ENCODE measurements around the gene SERPINB6. TPM values are rescaled to one million over a fixed set of nuclear protein-coding genes. Genes with fewer than 3 reads are reported as not detected.
"Not testable (repeated sequence)": the region's sequence is repeated elsewhere in the genome, so short reads cannot be mapped to it uniquely, and the experiment has no call there.

SERPINB6 gene
- total RNA-seq, 1 experiment from 2014 or later, result 131 TPM

DNA sequence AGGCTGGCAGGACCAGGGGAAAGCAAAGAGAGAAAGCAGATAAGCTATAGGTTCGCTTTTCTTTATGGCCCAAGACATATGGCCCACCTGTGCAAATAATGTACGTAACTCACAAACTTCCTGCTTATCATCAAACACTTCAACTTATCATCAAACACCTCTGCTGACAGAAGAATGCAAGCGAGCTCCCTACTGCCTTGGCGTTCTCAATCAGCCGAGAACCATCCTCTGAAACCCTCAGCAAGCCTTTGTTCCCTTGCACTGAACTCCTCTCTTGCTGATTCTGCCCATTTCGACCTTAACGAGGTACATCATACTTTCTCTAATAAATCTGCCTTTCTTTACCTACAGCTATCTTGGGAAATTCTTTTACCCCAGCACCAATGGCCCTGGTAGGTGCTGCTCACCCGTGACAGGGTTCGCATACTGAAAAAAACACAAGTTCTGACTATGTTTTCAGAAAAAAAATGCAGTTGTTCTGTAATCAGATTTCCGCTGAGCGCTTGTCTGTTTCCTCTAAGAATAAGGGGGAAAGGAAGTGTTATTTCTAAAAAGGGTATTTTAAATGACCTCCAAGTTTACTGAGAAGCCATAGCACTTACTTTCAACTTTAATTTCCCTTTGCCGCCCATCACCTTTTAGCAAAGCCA is 28.3 kb downstream of the SERPINB6 start:
- no peaks in the 10 kb centered on the region for H3K36me3 ChIP-seq (ENCODE audit: control insufficient read depth, insufficient read depth, low read length)
- TF ChIP-seq, protein P1, sequence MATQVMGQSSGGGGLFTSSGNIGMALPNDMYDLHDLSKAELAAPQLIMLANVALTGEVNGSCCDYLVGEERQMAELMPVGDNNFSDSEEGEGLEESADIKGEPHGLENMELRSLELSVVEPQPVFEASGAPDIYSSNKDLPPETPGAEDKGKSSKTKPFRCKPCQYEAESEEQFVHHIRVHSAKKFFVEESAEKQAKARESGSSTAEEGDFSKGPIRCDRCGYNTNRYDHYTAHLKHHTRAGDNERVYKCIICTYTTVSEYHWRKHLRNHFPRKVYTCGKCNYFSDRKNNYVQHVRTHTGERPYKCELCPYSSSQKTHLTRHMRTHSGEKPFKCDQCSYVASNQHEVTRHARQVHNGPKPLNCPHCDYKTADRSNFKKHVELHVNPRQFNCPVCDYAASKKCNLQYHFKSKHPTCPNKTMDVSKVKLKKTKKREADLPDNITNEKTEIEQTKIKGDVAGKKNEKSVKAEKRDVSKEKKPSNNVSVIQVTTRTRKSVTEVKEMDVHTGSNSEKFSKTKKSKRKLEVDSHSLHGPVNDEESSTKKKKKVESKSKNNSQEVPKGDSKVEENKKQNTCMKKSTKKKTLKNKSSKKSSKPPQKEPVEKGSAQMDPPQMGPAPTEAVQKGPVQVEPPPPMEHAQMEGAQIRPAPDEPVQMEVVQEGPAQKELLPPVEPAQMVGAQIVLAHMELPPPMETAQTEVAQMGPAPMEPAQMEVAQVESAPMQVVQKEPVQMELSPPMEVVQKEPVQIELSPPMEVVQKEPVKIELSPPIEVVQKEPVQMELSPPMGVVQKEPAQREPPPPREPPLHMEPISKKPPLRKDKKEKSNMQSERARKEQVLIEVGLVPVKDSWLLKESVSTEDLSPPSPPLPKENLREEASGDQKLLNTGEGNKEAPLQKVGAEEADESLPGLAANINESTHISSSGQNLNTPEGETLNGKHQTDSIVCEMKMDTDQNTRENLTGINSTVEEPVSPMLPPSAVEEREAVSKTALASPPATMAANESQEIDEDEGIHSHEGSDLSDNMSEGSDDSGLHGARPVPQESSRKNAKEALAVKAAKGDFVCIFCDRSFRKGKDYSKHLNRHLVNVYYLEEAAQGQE (IDR thresholded peaks at IDR 0.05; ENCODE audit: insufficient read depth in 1 of 2, low read depth in 2 of 2, low read length in 1 of 2), result no peak
- TF ChIP-seq POLR2AphosphoS5 (IDR thresholded peaks at IDR 0.05; ENCODE audit: low read depth, low read length), result no peak
- TF ChIP-seq SIN3A (IDR thresholded peaks at IDR 0.05; ENCODE audit: borderline replicate concordance, insufficient read depth, low read depth, low read length), result no peak
- no peak for TF ChIP-seq CTCF (IDR thresholded peaks at IDR 0.05)
- TF ChIP-seq TCF7L2 (IDR thresholded peaks at IDR 0.05; ENCODE audit: low read depth, low read length), result no peak
- H3K4me3 ChIP-seq (ENCODE audit: low read depth in 2 of 2, low read length in 2 of 2), result no peak overlapping the region
- BruUV-seq (replicated peaks), result no TSS peak
- ATAC-seq, result no peak
- DNase-seq (ENCODE audit: low read depth, low spot score), result no peak
- intact Hi-C loops (cut with micrococcal nuclease; ENCODE audit: unreplicated experiment) (no loop called here), in situ Hi-C loops (cut with HindIII; ENCODE audit: low pct_unique_long_range_greater_than_20kb, low sequenced_read_pairs) (no loop called here)
- H3K27ac ChIP-seq (ENCODE audit: low read length), result no peak overlapping the region
- no peaks in the 10 kb centered on the region for H3K4me1 ChIP-seq (ENCODE audit: control insufficient read depth, insufficient read depth, low read length)
- no peaks in the 10 kb centered on the region for H3K27me3 ChIP-seq (ENCODE audit: control insufficient read depth, insufficient read depth, low read length)
- ChIA-PET CTCF (no interaction called here), POLR2A (no interaction called here)
- H3K9me3 ChIP-seq (ENCODE audit: control insufficient read depth, insufficient read depth, low read depth, low read length), result no peaks in the 10 kb centered on the region

DNA sequence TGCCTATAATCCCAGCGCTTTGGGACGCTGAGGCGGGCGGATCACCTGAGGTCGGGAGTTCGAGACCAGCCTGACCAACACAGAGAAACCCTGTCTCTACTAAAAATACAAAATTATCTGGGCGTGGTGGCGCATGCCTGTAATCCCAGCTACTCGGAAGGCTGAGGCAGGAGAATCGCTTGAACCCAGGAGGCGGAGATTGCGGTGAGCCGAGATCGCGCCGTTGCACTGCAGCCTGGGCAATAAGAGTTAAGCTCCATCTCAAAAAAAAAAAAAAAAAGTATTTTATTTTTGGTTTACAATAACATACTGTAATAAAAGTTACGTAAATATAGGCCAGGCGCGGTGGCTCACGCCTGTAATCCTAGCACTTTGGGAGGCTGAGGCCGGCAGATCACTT is 29.3 kb downstream of the SERPINB6 start:
- BruUV-seq (replicated peaks); H3K27ac ChIP-seq (ENCODE audit: low read length); DNase-seq (ENCODE audit: low read depth, low spot score); H3K36me3 ChIP-seq (ENCODE audit: control insufficient read depth, insufficient read depth, low read length); H3K4me3 ChIP-seq (ENCODE audit: low read depth in 2 of 2, low read length in 2 of 2); in situ Hi-C loops (cut with HindIII; ENCODE audit: low pct_unique_long_range_greater_than_20kb, low sequenced_read_pairs); intact Hi-C loops (cut with micrococcal nuclease; ENCODE audit: unreplicated experiment); H3K4me1 ChIP-seq (ENCODE audit: control insufficient read depth, insufficient read depth, low read length); ATAC-seq; H3K9me3 ChIP-seq (ENCODE audit: control insufficient read depth, insufficient read depth, low read depth, low read length); H3K27me3 ChIP-seq (ENCODE audit: control insufficient read depth, insufficient read depth, low read length): not testable (repeated sequence)
- ChIA-PET CTCF (interaction anchor here (0.7 kb wide), 1 partner anchor 10 kb away, joined by 7 read pairs; no protein-coding TSS in a partner anchor), POLR2A (interaction anchor here (0.6 kb wide), 1 partner anchor 38 kb away, joined by 3 read pairs; no protein-coding TSS in a partner anchor)

GRCh38 chr6:2940851-2941250 is 30.5 kb downstream of the SERPINB6 start:
- CTCF ChIA-PET, result no interaction called here
- no peaks in the 10 kb centered on the region for H3K27me3 ChIP-seq (ENCODE audit: control insufficient read depth, insufficient read depth, low read length)
- H3K4me1 ChIP-seq (ENCODE audit: control insufficient read depth, insufficient read depth, low read length), result no peaks in the 10 kb centered on the region
- DNase-seq (ENCODE audit: low read depth, low spot score), result no peak
- no peaks in the 10 kb centered on the region for H3K36me3 ChIP-seq (ENCODE audit: control insufficient read depth, insufficient read depth, low read length)
- no peaks in the 10 kb centered on the region for H3K9me3 ChIP-seq (ENCODE audit: control insufficient read depth, insufficient read depth, low read depth, low read length)
- TF ChIP-seq CTCF (IDR thresholded peaks at IDR 0.05) (no peak), SIN3A (IDR thresholded peaks at IDR 0.05; ENCODE audit: borderline replicate concordance, insufficient read depth, low read depth, low read length) (no peak), POLR2AphosphoS5 (IDR thresholded peaks at IDR 0.05; ENCODE audit: low read depth, low read length) (no peak)
- no TSS peak for BruUV-seq (replicated peaks)
- intact Hi-C loops (cut with micrococcal nuclease; ENCODE audit: unreplicated experiment) (no loop called here), in situ Hi-C loops (cut with HindIII; ENCODE audit: low pct_unique_long_range_greater_than_20kb, low sequenced_read_pairs) (no loop called here)
- POLR2A ChIA-PET, result no interaction called here
- no peak overlapping the region for H3K4me3 ChIP-seq (ENCODE audit: low read depth in 2 of 2, low read length in 2 of 2)
- no peak for ATAC-seq
- no peak overlapping the region for H3K27ac ChIP-seq (ENCODE audit: low read length)
